HEK293T (cell line): Measurements from ENCODE around the gene CD151.

ENCODE experiments used
- CTCF ChIA-PET: fragments of 350-600 bp; formaldehyde crosslinking; extraction: SDS; loops from one replicate; lab custom pipeline; 2021; ENCODE audit warnings: antibody characterized with exemption, inconsistent platforms; lab: Yijun Ruan, JAX
- POLR2A ChIA-PET: fragments of 350-600 bp; formaldehyde crosslinking; extraction: SDS; loops from one replicate; lab custom pipeline; 2020; ENCODE audit warnings: antibody characterized with exemption, inconsistent platforms; lab: Yijun Ruan, JAX
- DNase-seq: peaks from one replicate; pipeline ENCODE4 v3.0.0; 2012; ENCODE audit warnings: mixed read lengths; ENCODE audit errors: extremely low spot score
- ARNT ChIP-seq: fragments of 450-650 bp; IDR thresholded peaks from 2 replicates; pipeline ENCODE4 v1.6.1; 2017; ENCODE audit warnings: mild to moderate bottlenecking
- BHLHE40 ChIP-seq: fragments of 450-650 bp; IDR thresholded peaks from 2 replicates; pipeline ENCODE4 v1.6.1; 2016; ENCODE audit warnings: mild to moderate bottlenecking, moderate library complexity, borderline replicate concordance
- CTBP1 ChIP-seq: fragments of 450-650 bp; IDR thresholded peaks from 2 replicates; pipeline ENCODE4 v1.6.1; 2016; ENCODE audit warnings: borderline replicate concordance
- ELF4 ChIP-seq: fragments of 450-650 bp; IDR thresholded peaks from 2 replicates; pipeline ENCODE4 v1.6.1; 2017; ENCODE audit warnings: antibody characterized with exemption
- FOXA1 ChIP-seq: fragments of 450-650 bp; IDR thresholded peaks from 2 replicates; pipeline ENCODE4 v1.6.1; 2016; ENCODE audit warnings: mild to moderate bottlenecking
- FOXK2 ChIP-seq: fragments of 450-650 bp; IDR thresholded peaks from 2 replicates; pipeline ENCODE4 v1.6.1; 2016; ENCODE audit warnings: mild to moderate bottlenecking
- FOXM1 ChIP-seq: fragments of 450-650 bp; IDR thresholded peaks from 2 replicates; pipeline ENCODE4 v1.6.1; 2017; ENCODE audit warnings: mild to moderate bottlenecking, borderline replicate concordance
- HDGF ChIP-seq: fragments of 450-650 bp; IDR thresholded peaks from 2 replicates; pipeline ENCODE4 v1.6.1; 2017; ENCODE audit warnings: antibody characterized with exemption, borderline replicate concordance
- L3MBTL2 ChIP-seq: fragments of 450-650 bp; conservative IDR thresholded peaks from 2 replicates; pipeline ENCODE4 v1.6.1; 2016; ENCODE audit warnings: mild to moderate bottlenecking
- LEF1 ChIP-seq: fragments of 450-650 bp; IDR thresholded peaks from 2 replicates; pipeline ENCODE4 v1.6.1; 2017; ENCODE audit warnings: mild to moderate bottlenecking, borderline replicate concordance
- NFRKB ChIP-seq: fragments of 450-650 bp; IDR thresholded peaks from 2 replicates; pipeline ENCODE4 v1.6.1; 2016; ENCODE audit warnings: mild to moderate bottlenecking, moderate library complexity
- PKNOX1 ChIP-seq: fragments of 450-650 bp; IDR thresholded peaks from 2 replicates; pipeline ENCODE4 v1.6.1; 2016
- SP1 ChIP-seq: fragments of 450-650 bp; IDR thresholded peaks from 2 replicates; pipeline ENCODE4 v1.6.1; 2017
- SUZ12 ChIP-seq: fragments of 450-650 bp; IDR thresholded peaks from 2 replicates; pipeline ENCODE4 v1.6.1; 2016; ENCODE audit warnings: mild to moderate bottlenecking
- TARDBP ChIP-seq: fragments of 450-650 bp; IDR thresholded peaks from 2 replicates; pipeline ENCODE4 v1.6.1; 2016
- ZNF384 ChIP-seq: fragments of 450-650 bp; IDR thresholded peaks from 2 replicates; pipeline ENCODE4 v1.6.1; 2016

The CD151 gene

GRCh38 chr11:826227-826621 is 6.5 kb upstream of the CD151 start:
- no peak for DNase-seq
- TF ChIP-seq BHLHE40: no peak
- no peak for TF ChIP-seq ELF4
- TF ChIP-seq HDGF: no peak
- no peak for TF ChIP-seq NFRKB
- TF ChIP-seq ZNF384: no peak
- no peak for TF ChIP-seq LEF1
- TF ChIP-seq SP1: no peak
- POLR2A ChIA-PET: interaction anchor here (0.9 kb wide), 1 partner anchor 17 kb away, joined by 3 read pairs; no protein-coding TSS in a partner anchor
- CTCF ChIA-PET: no interaction called here

- POLR2A ChIA-PET: interaction anchor here (1.1 kb wide), 1 partner anchor 21 kb away, joined by 3 read pairs; no protein-coding TSS in a partner anchor
- CTCF ChIA-PET: no interaction called here
- no peak for TF ChIP-seq FOXM1
- TF ChIP-seq L3MBTL2: no peak
- no peak for TF ChIP-seq FOXA1
- TF ChIP-seq ELF4: no peak
- TF ChIP-seq TARDBP: no peak
- TF ChIP-seq ARNT: no peak
- no peak for TF ChIP-seq ZNF384
- no peak for TF ChIP-seq SUZ12
- TF ChIP-seq LEF1: no peak
- no peak for TF ChIP-seq PKNOX1
- TF ChIP-seq FOXK2: no peak
- no peak for DNase-seq
Measured at GRCh38 chr11:826836-827145, 6.0 kb upstream of the CD151 start.

- no peak for TF ChIP-seq FOXK2
- TF ChIP-seq L3MBTL2: no peak
- no peak for TF ChIP-seq LEF1
- TF ChIP-seq NFRKB: no peak
- no peak for TF ChIP-seq TARDBP
- POLR2A ChIA-PET: interaction anchor here (1.1 to 8.0 kb wide), 3 partner anchors 8 to 22 kb away, joined by 3 to 63 read pairs (median 11); partner anchors contain the start of genes PNPLA2, POLR2L and TSPAN4
- CTCF ChIA-PET: no interaction called here
- DNase-seq: no peak
Measured at GRCh38 chr11:827146-827896, 5.4 kb upstream of the CD151 start.

- POLR2A ChIA-PET: interaction anchor here (2.2 to 8.0 kb wide), 2 partner anchors 9 to 15 kb away, joined by 11 to 63 read pairs; partner anchors contain the start of genes PNPLA2, POLR2L and TSPAN4
- TF ChIP-seq CTBP1 (no peak), L3MBTL2 (no peak), FOXM1 (no peak), ZNF384 (no peak), NFRKB (no peak), ELF4 (no peak), ARNT (no peak), FOXK2 (no peak), SP1 (no peak), LEF1 (no peak), BHLHE40 (no peak), TARDBP (no peak), FOXA1 (no peak), PKNOX1 (no peak), HDGF (no peak)
- no peak for DNase-seq
- CTCF ChIA-PET: no interaction called here
Measured at GRCh38 chr11:827897-828192, 4.9 kb upstream of the CD151 start, which contains the start of gene CRACR2B. Gene CRACR2B, plus strand, starts transcription at chr11:827919. Its CDS starts 689 bp downstream, at chr11:828608.

GRCh38 chr11:828506-829175 is 4.1 kb upstream of the CD151 start:
- TF ChIP-seq NFRKB: no peak
- no peak for TF ChIP-seq TARDBP
- ChIA-PET CTCF (no interaction called here), POLR2A (interaction anchor here (2.2 to 8.0 kb wide), 3 partner anchors 10 to 20 kb away, joined by 11 to 63 read pairs (median 11); partner anchors contain the start of genes PNPLA2, POLR2L, RPLP2 and TSPAN4)
- no peak for DNase-seq

GRCh38 chr11:829176-829846 is 3.4 kb upstream of the CD151 start:
- POLR2A ChIA-PET: interaction anchor here (2.2 to 8.0 kb wide), 3 partner anchors 10 to 20 kb away, joined by 11 to 63 read pairs (median 11); partner anchors contain the start of genes PNPLA2, POLR2L, RPLP2 and TSPAN4
- CTCF ChIA-PET: no interaction called here
- TF ChIP-seq FOXK2: no peak
- TF ChIP-seq SP1: no peak
- TF ChIP-seq LEF1: no peak
- no peak for TF ChIP-seq FOXM1
- DNase-seq: no peak

GRCh38 chr11:829847-830294 is 2.9 kb upstream of the CD151 start:
- TF ChIP-seq ELF4 (no peak), FOXM1 (no peak), SUZ12 (no peak), BHLHE40 (no peak), ZNF384 (no peak), HDGF (no peak), TARDBP (no peak), PKNOX1 (no peak), FOXA1 (no peak), LEF1 (no peak), FOXK2 (no peak)
- DNase-seq: no peak
- ChIA-PET CTCF (no interaction called here), POLR2A (interaction anchor here (2.2 to 8.0 kb wide), 4 partner anchors 10 to 21 kb away, joined by 11 to 63 read pairs (median 26); partner anchors contain the start of genes PNPLA2, POLR2L, RPLP2 and TSPAN4)
